Activated B cell treated with CpG ODN at 0.5 μM for 24 hours (primary cell): ENCODE measurements around the gene CAPZA1. TPM values are rescaled to one million over a fixed set of nuclear protein-coding genes. Genes with fewer than 3 reads are reported as not detected.
A peak's percentile ranks its signal among the peaks of the same experiment; 100 is the strongest.
"Not testable (repeated sequence)": the region's sequence is repeated elsewhere in the genome, so short reads cannot be mapped to it uniquely, and the experiment has no call there.

ENCODE experiments used
- ATAC-seq: fragments of 200-7000 bp; cut with Tn5 transposase; one replicate; pipeline ENCODE4 v1.10.0; 2021; ENCODE audit warnings: low read depth, mild to moderate bottlenecking, moderate library complexity
- CTCF ChIA-PET: fragments of 350-600 bp; sonication (Branson Sonifier 250); formaldehyde crosslinking; loops from one replicate; lab custom pipeline; 2021; ENCODE audit warnings: antibody characterized with exemption; lab: Charles Lee
- POLR2A ChIA-PET: fragments of 350-600 bp; sonication (Branson Sonifier 250); formaldehyde crosslinking; loops from one replicate; lab custom pipeline; 2021; ENCODE audit warnings: antibody characterized with exemption; lab: Charles Lee
- DNase-seq: peaks from one replicate; pipeline ENCODE4 v3.0.0; 2022
- H3K27ac Mint-ChIP-seq: one replicate; pipeline ENCODE4 v1.8.0; 2020; ENCODE audit warnings: mixed read lengths
- H3K27me3 Mint-ChIP-seq: one replicate; pipeline ENCODE4 v1.8.0; 2021; ENCODE audit warnings: mixed read lengths
- H3K36me3 Mint-ChIP-seq: one replicate; pipeline ENCODE4 v1.8.0; 2021; ENCODE audit warnings: low read depth, mixed read lengths
- H3K4me1 Mint-ChIP-seq: one replicate; pipeline ENCODE4 v1.8.0; 2021; ENCODE audit warnings: mixed read lengths
- H3K4me3 Mint-ChIP-seq: one replicate; pipeline ENCODE4 v1.8.0; 2020; ENCODE audit warnings: mild to moderate bottlenecking, mixed read lengths
- H3K9me3 Mint-ChIP-seq: one replicate; pipeline ENCODE4 v1.8.0; 2020; ENCODE audit warnings: mixed read lengths
- intact Hi-C: fragments of 100-400 bp; cut with micrococcal nuclease; formaldehyde crosslinking; loops from one replicate; pipeline ENCODE4 v1.15.1; 2024
- total RNA-seq: library from RNA; stranded (reverse); gene quantifications from 2 replicates; pipeline ENCODE4 v1.2.3, GENCODE V29; 2022
- TF ChIP-seq, protein P1 (sequence below): fragments of 200-600 bp; IDR thresholded peaks from one replicate; pipeline ENCODE4 v1.8.0; 2022; ENCODE audit warnings: antibody characterized with exemption, mild to moderate bottlenecking

Gene CAPZA1
- total RNA-seq, 1 donor from 2014 or later = 227 TPM

- TF ChIP-seq, protein P1, sequence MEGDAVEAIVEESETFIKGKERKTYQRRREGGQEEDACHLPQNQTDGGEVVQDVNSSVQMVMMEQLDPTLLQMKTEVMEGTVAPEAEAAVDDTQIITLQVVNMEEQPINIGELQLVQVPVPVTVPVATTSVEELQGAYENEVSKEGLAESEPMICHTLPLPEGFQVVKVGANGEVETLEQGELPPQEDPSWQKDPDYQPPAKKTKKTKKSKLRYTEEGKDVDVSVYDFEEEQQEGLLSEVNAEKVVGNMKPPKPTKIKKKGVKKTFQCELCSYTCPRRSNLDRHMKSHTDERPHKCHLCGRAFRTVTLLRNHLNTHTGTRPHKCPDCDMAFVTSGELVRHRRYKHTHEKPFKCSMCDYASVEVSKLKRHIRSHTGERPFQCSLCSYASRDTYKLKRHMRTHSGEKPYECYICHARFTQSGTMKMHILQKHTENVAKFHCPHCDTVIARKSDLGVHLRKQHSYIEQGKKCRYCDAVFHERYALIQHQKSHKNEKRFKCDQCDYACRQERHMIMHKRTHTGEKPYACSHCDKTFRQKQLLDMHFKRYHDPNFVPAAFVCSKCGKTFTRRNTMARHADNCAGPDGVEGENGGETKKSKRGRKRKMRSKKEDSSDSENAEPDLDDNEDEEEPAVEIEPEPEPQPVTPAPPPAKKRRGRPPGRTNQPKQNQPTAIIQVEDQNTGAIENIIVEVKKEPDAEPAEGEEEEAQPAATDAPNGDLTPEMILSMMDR = no peak
- DNase-seq = no peak
- Mint-ChIP-seq H3K9me3 (no peaks in the 10 kb centered on the region), H3K27ac (peak overlapping the region; percentile 99), H3K4me3 (peak overlapping the region; percentile 97), H3K4me1 (peaks cover 43% of the 10 kb centered on the region), H3K27me3 (no peaks in the 10 kb centered on the region), H3K36me3 (peaks cover 40% of the 10 kb centered on the region)
- POLR2A ChIA-PET = interaction anchor here (0.7 to 4.0 kb wide), 23 partner anchors 10 to 1893 kb away, joined by 3 to 39 read pairs (median 5); partner anchors contain the start of genes LRIG2, MOV10, PHTF1 and PPM1J
- ATAC-seq = peak; percentile 8
- CTCF ChIA-PET = interaction anchor here (1.5 to 2.0 kb wide), 5 partner anchors 90 to 227 kb away, joined by 3 to 7 read pairs (median 6); no protein-coding TSS in a partner anchor
- intact Hi-C loops = loop anchor here (1.0 to 10.0 kb wide), 7 partner anchors 17 to 1143 kb away; partner anchors contain the start of genes C1orf162, CTTNBP2NL, LRIG2 and PHTF1
These were observed 1.4 kb upstream of the CAPZA1 start for GRCh38 chr1:112618114-112618720.

DNA sequence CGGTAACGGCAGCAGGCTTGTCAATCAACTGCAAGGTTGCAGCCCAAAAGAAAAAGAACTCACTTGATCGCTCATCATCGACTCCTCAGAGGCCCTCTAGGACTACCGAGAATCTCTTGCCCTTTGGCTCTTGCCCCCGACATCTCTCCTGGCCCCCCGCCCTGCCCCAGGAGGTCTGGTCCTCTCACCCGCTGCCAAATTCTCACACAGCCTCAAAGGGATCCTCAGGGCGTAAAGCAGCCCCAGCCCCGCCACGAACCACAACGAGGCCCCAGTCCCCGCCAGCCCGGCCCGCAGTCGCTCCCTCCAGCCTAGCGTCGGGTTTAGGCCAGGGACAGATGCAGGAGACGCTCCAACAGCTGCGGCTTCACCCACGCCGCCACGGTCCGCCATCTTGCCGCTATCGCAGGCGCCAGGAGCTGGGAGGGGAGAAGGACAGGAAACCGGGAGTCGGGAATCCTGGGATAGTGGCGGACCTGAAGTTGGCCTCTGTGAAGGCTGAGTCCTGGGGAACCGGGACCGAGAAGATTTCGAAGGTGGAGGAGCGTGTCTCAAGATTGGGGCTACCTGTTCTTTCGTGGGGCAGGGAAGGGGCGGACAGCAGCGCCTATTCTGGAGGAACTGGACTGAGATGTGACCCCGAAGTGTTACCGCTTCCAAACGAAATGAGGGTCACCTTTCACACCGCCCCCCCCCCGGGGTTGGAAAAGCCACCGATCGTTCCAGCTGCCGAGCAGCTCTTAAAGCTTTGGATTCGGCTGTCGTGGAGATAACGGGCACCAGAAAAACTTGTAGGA lies 713 bp upstream of the CAPZA1 start, which contains the start of gene ST7L:
ST7L (minus strand) TSS at position 421 of the 797 bp plus-strand sequence; CDS start at position 393, 28 bp downstream.
- TF ChIP-seq, protein P1 = no peak
- Mint-ChIP-seq H3K27me3 (no peaks in the 10 kb centered on the region), H3K9me3 (no peaks in the 10 kb centered on the region), H3K27ac (peak within 1 kb of the TSS; percentile 99), H3K4me1 (peaks cover 46% of the 10 kb centered on the region), H3K4me3 (peak within 1 kb of the TSS; percentile 97), H3K36me3 (peaks cover 37% of the 10 kb centered on the region)
- peak; percentile 65 for DNase-seq
- intact Hi-C loops = loop anchor here (1.0 to 10.0 kb wide), 11 partner anchors 16 to 1193 kb away; partner anchors contain the start of genes C1orf162, CTTNBP2NL, LRIG2 and PHTF1
- ATAC-seq = peak; percentile 26
- CTCF ChIA-PET = interaction anchor here (1.5 to 2.0 kb wide), 3 partner anchors 89 to 228 kb away, joined by 3 to 7 read pairs (median 4); no protein-coding TSS in a partner anchor
- POLR2A ChIA-PET = interaction anchor here (0.6 to 4.0 kb wide), 26 partner anchors 9 to 1892 kb away, joined by 3 to 39 read pairs (median 4); partner anchors contain the start of genes CTTNBP2NL, MOV10, PHTF1 and PPM1J

DNA sequence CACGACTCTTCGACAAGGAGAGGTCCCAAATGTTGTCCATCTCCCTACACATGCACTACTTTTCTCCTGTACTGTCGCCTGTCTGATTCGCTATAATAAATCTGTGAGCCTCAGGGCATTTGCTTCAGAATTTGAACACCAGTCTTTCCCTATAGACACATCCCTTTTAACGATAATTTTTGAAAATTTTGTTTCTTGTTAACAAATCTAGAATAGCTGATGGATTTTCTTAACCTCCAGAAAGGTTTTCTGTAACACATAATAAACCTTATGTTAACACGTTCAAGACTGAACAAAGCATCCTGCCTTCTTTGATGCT lies 704 bp downstream of the CAPZA1 start:
- CTCF ChIA-PET = interaction anchor here (2.0 kb wide), 1 partner anchor 229 kb away, joined by 7 read pairs; no protein-coding TSS in a partner anchor
- TF ChIP-seq, protein P1 = no peak

GRCh38 chr1:112624493-112624892 lies 4.9 kb downstream of the CAPZA1 start:
- CTCF ChIA-PET, H3K4me3 Mint-ChIP-seq, DNase-seq, ATAC-seq, H3K27me3 Mint-ChIP-seq, H3K9me3 Mint-ChIP-seq: not testable (repeated sequence)
- intact Hi-C loops = loop anchor here (5.0 kb wide), 1 partner anchor 1482 kb away; the partner anchor contains the start of genes CEPT1 and DRAM2
- Mint-ChIP-seq H3K4me1 (peaks cover 86% of the 10 kb centered on the region), H3K27ac (peak overlapping the region; percentile 46), H3K36me3 (peaks cover 63% of the 10 kb centered on the region)
- POLR2A ChIA-PET = interaction anchor here (0.6 kb wide), 1 partner anchor 90 kb away, joined by 3 read pairs; no protein-coding TSS in a partner anchor

More for the DNA sequence above, 704 bp downstream of the CAPZA1 start:
- POLR2A ChIA-PET = interaction anchor here (0.6 to 4.0 kb wide), 12 partner anchors 7 to 226 kb away, joined by 3 to 39 read pairs (median 10); partner anchors contain the start of genes CTTNBP2NL, MOV10, PPM1J and RHOC
- H3K4me1 Mint-ChIP-seq = peaks cover 60% of the 10 kb centered on the region
- no peak for DNase-seq
- peak overlapping the region; percentile 97 for H3K4me3 Mint-ChIP-seq
- H3K27ac Mint-ChIP-seq = peak overlapping the region; percentile 99
- no peaks in the 10 kb centered on the region for H3K9me3 Mint-ChIP-seq
- peaks cover 46% of the 10 kb centered on the region for H3K36me3 Mint-ChIP-seq
- H3K27me3 Mint-ChIP-seq = no peaks in the 10 kb centered on the region
- intact Hi-C loops = loop anchor here (1.0 to 5.0 kb wide), 2 partner anchors 54 to 1478 kb away; partner anchors contain the start of genes CEPT1, DRAM2 and MOV10
- no peak for ATAC-seq

DNA sequence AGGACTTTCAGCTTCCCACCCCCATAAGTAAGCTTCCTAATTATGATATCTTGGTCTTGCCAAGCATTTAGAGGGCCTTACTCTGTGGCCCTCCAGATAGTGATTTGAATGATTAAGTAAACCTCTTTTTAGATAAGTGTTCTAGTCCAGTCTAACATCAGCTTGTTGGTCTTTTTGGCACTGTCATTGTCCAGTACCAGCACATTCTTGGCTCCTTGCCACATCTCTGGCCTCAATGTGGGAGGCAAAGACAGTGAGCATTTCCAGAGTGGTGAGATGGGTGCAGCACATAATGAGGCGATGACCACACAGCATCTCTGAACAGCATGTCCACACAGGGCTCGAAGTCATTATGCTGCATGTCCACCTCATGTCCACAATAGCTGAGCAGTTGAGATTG lies 6.1 kb downstream of the CAPZA1 start:
- intact Hi-C loops = no loop called here
- ATAC-seq = no peak
- Mint-ChIP-seq H3K9me3 (no peaks in the 10 kb centered on the region), H3K4me3 (no peak overlapping the region), H3K27me3 (no peaks in the 10 kb centered on the region), H3K27ac (peak overlapping the region; percentile 46), H3K4me1 (peaks cover 86% of the 10 kb centered on the region), H3K36me3 (peaks cover 59% of the 10 kb centered on the region)
- TF ChIP-seq, protein P1 = no peak
- CTCF ChIA-PET = no interaction called here
- no peak for DNase-seq
- POLR2A ChIA-PET = no interaction called here
